RWPE1 (cell line): ENCODE results near the gene NTF4.
A peak's percentile ranks its signal among the peaks of the same experiment; 100 is the strongest.
"Not testable (repeated sequence)": the region's sequence is repeated elsewhere in the genome, so short reads cannot be mapped to it uniquely, and the experiment has no call there.

ENCODE experiments used
- CTCF ChIA-PET: fragments of 350-600 bp; sonication (Branson Sonifier 250); formaldehyde crosslinking; extraction: SDS; loops from one replicate; lab custom pipeline; 2021; lab: Yijun Ruan, JAX
- POLR2A ChIA-PET: fragments of 400-600 bp; formaldehyde crosslinking; extraction: SDS; loops from one replicate; lab custom pipeline; 2020; ENCODE audit warnings: antibody characterized with exemption; ENCODE audit not compliant: low non-redundant PET; lab: Yijun Ruan, JAX
- DNase-seq: peaks from one replicate; pipeline ENCODE4 v3.0.0; 2012; ENCODE audit warnings: low spot score
- H3K27ac ChIP-seq: fragments of 450-650 bp; 2 replicates; pipeline ENCODE4 v1.5.1; 2017
- TF ChIP-seq, protein P1 (sequence below): fragments of 450-650 bp; conservative IDR thresholded peaks from 2 replicates; pipeline ENCODE4 v1.5.1; 2017; ENCODE audit warnings: low read depth, mild to moderate bottlenecking

The NTF4 gene

DNA sequence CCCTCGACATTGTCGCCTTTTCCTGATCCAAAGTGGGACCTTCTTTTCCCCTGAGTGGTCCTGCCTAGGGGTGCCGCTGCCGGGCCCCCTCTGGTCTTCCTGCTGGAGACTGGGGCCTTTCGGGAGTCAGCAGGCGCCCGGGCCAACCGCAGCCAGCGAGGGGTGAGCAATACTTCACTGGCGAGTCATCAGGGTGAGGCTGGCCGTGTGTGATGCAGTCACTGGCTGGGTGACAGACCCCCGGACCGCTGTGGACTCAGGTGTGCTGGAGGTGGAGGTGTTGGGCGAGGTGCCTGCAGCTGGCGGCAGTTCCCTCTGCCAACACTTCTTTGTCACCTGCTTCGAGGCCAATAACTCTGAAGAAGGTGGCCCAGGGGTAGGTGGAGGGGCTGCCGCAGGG, 22.4 kb downstream of the NTF4 start:
- TF ChIP-seq, protein P1, sequence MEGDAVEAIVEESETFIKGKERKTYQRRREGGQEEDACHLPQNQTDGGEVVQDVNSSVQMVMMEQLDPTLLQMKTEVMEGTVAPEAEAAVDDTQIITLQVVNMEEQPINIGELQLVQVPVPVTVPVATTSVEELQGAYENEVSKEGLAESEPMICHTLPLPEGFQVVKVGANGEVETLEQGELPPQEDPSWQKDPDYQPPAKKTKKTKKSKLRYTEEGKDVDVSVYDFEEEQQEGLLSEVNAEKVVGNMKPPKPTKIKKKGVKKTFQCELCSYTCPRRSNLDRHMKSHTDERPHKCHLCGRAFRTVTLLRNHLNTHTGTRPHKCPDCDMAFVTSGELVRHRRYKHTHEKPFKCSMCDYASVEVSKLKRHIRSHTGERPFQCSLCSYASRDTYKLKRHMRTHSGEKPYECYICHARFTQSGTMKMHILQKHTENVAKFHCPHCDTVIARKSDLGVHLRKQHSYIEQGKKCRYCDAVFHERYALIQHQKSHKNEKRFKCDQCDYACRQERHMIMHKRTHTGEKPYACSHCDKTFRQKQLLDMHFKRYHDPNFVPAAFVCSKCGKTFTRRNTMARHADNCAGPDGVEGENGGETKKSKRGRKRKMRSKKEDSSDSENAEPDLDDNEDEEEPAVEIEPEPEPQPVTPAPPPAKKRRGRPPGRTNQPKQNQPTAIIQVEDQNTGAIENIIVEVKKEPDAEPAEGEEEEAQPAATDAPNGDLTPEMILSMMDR = no peak
- POLR2A ChIA-PET = no interaction called here
- DNase-seq = no peak
- CTCF ChIA-PET = no interaction called here
- no peak overlapping the region for H3K27ac ChIP-seq

DNA sequence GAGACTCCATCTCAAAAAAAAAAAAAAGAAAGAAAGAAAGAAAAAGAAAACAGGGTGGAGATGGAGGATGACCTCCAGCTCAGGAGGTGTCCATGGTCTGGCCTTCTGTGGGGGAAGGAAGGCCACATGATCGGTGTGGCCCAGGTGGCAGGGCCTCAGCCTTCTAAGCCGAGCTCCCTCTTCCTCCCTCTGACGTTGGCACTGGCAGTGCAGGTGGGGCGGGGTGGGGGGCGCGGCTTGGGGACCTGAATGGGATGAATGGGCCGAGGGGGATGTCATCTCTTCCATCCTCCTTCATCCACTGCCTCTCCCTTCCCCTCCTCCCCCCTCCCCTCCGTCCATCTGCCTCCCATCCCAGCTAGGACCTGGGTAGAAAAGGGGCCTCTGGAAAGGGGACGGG, 24.9 kb downstream of the NTF4 start:
- POLR2A ChIA-PET, CTCF ChIA-PET, DNase-seq, H3K27ac ChIP-seq: not testable (repeated sequence)

DNA sequence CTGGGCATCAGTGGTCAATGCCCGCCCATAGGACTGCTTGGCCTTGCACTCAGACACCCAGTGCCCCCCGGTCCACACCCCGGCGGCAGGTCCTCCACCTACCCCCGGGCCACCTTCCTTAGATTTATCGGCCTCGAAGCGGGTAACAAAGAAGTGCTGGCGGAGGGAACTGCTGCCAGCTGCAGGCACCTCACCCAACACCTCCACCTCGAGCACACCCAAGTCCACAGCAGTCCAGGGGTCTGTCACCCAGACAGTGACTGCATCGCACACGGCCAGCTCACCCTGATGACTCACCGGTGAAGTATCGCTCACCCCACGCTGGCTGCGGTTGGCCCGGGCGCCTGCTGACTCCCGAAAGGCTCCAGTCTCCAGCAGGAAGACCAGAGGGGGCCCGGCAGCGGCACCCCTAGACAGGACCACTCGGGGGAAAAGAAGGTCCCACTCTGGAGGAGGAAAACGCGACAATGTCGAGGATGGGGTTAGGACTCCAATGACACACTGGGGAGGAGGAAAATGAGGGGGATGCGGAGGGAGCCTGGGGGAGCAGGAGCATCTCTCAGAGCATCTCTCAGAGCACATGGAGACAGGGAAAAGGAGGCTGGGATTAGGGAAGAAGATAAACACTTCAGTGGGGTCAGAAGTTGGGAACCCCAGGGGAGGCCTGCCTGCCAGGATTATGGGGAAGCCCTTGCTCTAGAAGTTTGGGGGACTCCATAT, 25.9 kb downstream of the NTF4 start:
- CTCF ChIA-PET, POLR2A ChIA-PET, DNase-seq: not testable (repeated sequence)
- H3K27ac ChIP-seq = peak overlapping the region; percentile 37; the same call in 1 of the 2 replicates

DNA sequence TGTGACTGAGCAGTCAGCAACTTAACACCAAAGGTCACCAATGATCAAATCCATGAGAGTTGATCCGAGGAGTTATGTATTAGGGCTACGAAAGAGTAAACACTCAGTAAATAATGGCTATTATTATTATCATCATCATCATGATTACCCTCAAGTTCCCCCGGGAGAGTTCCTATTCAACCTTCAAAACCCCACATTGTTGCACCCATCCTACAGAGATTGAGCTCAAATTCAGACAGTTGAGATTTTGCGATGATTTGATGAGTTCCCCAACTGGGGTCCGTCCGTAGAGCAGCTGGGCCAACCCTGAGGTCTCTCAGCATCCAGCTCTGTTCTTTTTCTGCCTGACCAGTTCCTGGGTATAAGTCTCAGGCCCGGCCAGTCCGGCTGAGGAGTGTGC, 26.5 kb downstream of the NTF4 start:
- POLR2A ChIA-PET, CTCF ChIA-PET, DNase-seq: not testable (repeated sequence)
- H3K27ac ChIP-seq = peak overlapping the region; percentile 37; the same call in 1 of the 2 replicates

DNA sequence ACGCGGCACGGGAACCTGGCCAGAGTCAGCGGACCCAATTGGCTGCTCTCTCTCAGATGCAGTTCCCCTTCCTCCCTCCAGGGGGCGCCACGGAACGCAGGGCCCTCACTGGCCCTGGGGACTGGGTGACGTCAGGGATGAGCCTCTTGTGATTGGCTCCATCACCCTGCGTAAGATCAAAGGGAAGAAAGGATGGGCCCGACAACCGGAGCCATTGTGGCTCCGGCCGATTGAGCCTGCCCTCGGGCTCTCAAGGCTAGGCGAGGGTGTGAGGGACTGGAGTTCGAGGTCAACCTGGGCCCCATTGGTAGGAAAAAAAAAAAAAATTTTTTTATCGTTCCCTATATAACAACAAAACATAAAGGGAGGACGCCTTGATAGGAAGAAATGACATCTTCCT, 27.8 kb downstream of the NTF4 start, which contains the start of gene CGB1:
Gene CGB1, minus strand, starts transcription at position 81 of the 400 bp plus-strand sequence. CDS start 184 bp downstream, outside the sequence.
- H3K27ac ChIP-seq, POLR2A ChIA-PET, CTCF ChIA-PET, DNase-seq: not testable (repeated sequence)
- TF ChIP-seq, protein P1 = peak; percentile 52

DNA sequence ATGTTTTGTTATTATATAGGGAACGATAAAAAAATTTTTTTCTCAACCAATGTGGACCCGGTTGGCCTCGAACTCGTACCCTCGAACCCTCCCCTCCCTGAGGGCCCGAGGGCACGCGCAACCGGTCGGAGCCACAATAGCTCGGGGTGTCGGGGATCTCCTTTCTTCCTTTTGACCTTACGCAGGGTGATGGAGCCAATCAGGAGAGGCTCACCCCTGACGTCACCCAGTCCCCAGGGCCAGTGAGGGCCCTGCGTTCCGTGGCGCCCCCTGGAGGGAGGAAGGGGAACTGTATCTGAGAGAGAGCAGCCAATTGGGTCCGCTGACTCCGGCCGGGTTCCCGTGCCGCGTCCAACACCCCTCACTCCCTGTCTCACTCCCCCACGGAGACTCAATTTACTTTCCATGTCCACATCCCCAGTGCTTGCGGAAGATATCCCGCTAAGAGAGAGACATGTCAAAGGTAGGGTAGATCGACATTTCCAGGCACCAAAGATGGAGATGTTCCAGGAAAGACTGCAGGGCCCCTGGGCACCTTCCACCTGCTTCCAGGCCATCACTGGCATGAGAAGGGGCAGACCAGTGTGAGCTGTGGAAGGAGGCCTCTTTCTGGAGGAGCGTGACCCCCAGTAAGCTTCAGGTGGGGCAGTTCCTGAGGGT, 32.8 kb downstream of the NTF4 start, which contains the start of gene CGB2:
Gene CGB2, plus strand, starts transcription at position 249 of the 660 bp plus-strand sequence. Its CDS starts 206 bp downstream, at position 455.
- TF ChIP-seq, protein P1 = peak; percentile 60
- H3K27ac ChIP-seq, DNase-seq, POLR2A ChIA-PET: not testable (repeated sequence)
- CTCF ChIA-PET = interaction anchor here (0.6 kb wide), 3 partner anchors 44 to 335 kb away, joined by 3 to 7 read pairs (median 5); no protein-coding TSS in a partner anchor

DNA sequence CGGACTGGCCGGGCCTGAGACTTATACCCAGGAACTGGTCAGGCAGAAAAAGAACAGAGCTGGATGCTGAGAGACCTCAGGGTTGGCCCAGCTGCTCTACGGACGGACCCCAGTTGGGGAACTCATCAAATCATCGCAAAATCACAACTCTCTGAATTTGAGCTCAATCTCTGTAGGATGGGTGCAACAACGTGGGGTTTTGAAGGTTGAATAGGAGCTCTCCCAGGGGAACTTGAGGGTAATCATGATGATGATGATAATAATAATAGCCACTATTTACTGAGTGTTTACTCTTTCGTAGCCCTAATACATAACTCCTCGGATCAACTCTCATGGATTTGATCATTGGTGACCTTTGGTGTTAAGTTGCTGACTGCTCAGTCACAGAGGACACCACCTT, 34.3 kb downstream of the NTF4 start:
- CTCF ChIA-PET, H3K27ac ChIP-seq, DNase-seq, POLR2A ChIA-PET: not testable (repeated sequence)

DNA sequence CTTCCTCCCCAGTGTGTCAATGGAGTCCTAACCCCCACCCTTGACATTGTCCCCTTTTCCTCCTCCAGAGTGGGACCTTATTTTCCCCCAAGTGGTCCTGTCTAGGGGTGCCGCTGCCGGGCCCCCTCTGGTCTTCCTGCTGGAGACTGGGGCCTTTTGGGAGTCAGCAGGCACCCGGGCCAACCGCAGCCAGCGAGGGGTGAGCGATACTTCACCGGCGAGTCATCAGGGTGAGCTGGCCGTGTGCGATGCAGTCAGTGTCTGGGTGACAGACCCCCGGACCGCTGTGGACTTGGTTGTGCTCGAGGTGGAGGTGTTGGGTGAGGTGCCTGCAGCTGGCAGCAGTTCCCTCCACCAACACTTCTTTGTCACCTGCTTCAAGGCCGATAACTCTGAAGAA, 34.9 kb downstream of the NTF4 start:
- CTCF ChIA-PET, H3K27ac ChIP-seq, POLR2A ChIA-PET, DNase-seq: not testable (repeated sequence)

DNA sequence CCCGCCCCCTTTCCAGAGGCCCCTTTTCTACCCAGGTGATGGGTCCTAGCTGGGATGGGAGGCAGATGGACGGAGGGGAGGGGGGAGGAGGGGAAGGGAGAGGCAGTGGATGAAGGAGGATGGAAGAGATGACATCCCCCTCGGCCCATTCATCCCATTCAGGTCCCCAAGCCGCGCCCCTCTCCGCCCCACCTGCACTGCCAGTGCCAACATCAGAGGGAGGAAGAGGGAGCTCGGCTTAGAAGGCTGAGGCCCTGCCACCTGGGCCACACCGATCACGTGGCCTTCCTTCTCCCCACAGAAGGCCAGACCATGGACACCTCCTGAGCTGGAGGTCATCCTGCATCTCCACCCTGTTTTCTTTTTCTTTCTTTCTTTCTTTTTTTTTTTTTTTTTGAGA, 35.9 kb downstream of the NTF4 start:
- POLR2A ChIA-PET, H3K27ac ChIP-seq, DNase-seq, CTCF ChIA-PET: not testable (repeated sequence)

DNA sequence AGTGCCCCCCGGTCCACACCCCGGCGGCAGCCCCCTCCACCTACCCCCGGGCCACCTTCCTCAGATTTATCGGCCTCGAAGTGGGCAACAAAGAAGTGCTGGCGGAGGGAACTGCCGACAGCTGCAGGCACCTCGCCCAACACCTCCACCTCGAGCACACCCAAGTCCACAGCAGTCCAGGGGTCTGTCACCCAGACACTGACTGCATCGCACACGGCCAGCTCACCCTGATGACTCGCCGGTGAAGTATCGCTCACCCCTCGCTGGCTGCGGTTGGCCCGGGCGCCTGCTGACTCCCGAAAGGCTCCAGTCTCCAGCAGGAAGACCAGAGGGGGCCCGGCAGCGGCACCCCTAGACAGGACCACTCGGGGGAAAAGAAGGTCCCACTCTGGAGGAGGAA, 39.0 kb downstream of the NTF4 start:
- POLR2A ChIA-PET, CTCF ChIA-PET, H3K27ac ChIP-seq, DNase-seq: not testable (repeated sequence)

DNA sequence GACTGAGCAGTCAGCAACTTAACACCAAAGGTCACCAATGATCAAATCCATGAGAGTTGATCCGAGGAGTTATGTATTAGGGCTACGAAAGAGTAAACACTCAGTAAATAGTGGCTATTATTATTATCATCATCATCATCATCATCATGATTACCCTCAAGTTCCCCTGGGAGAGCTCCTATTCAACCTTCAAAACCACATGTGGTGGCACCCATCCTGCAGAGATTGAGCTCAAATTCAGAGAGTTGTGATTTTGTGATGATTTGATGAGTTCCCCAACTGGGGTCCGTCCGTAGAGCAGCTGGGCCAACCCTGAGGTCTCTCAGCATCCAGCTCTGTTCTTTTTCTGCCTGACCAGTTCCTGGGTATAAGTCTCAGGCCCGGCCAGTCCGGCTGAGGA, 39.5 kb downstream of the NTF4 start:
- H3K27ac ChIP-seq, POLR2A ChIA-PET, DNase-seq, CTCF ChIA-PET: not testable (repeated sequence)

DNA sequence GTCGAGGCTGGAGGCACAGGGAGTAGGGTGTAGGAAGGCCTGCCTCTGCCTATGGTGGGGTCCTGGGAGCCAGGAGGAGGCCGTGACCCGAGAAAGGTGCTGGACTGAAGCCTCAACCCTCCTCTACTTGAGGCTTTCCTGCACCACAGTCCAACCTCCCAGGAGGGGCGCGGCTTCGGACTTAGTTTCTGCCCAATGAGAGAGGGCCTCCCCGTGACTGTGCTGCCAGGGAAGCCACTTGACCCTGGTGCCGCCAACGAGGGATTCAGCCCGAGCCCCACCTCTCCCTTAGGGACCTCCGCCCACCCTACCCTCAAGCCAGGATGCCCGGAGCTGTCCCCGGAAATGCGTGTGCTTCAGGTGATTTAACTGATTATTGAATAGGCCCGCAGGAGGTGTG, 40.4 kb downstream of the NTF4 start, which contains the start of gene CGB3:
Gene CGB3, minus strand, starts transcription at position 101 of the 400 bp plus-strand sequence. CDS start 362 bp downstream, outside the sequence.
- CTCF ChIA-PET, POLR2A ChIA-PET, DNase-seq, H3K27ac ChIP-seq: not testable (repeated sequence)
